ENCODE data around the gene ZC2HC1C. TPM values are rescaled to one million over a fixed set of nuclear protein-coding genes. Genes with fewer than 3 reads are reported as not detected.
A peak's percentile ranks its signal among the peaks of the same experiment; 100 is the strongest.

Gene ZC2HC1C
- total and polyA plus RNA-seq, 9 of the 15 experiments (the other 6 are each of a cell fraction or from before 2014, with no cell fraction given), result 6.3 to 9.2 (median 7.7) TPM

- intact Hi-C loops (cut with micrococcal nuclease), result no loop called here
- Histone ChIP-seq H3K4me2 (ENCODE audit: insufficient read depth, low read length) (no peak overlapping the region), H3K4me1 (replicated peaks in 1 of 2; ENCODE audit: control insufficient read depth in 2 of 2, insufficient read depth in 2 of 2, low read length in 2 of 2) (no peaks in the 10 kb centered on the region), H3K27me3 (ENCODE audit: control insufficient read depth in 2 of 2, insufficient read depth in 2 of 2, low read length in 2 of 2) (no peaks in the 10 kb centered on the region), H2AFZ (ENCODE audit: low read depth, low read length) (no peak overlapping the region), H4K20me1 (replicated peaks; ENCODE audit: control insufficient read depth, insufficient read depth, low read length) (no peaks in the 10 kb centered on the region), H3K79me2 (ENCODE audit: control insufficient read depth, insufficient read depth, low read length) (no peaks in the 10 kb centered on the region), H3K4me3 (no peak overlapping the region), H3K36me3 (ENCODE audit: control insufficient read depth, insufficient read depth, low read length) (peaks cover 37% of the 10 kb centered on the region; the same call in 2 of the 3 replicates), H3K27ac (ENCODE audit: extremely low read depth, low read depth, low read length) (no peak overlapping the region), H3K9me3 (replicated peaks; ENCODE audit: control insufficient read depth, insufficient read depth, low read depth, low read length) (no peaks in the 10 kb centered on the region), H3K9ac (ENCODE audit: insufficient read depth in 1 of 2, low read depth in 2 of 2, low read length in 2 of 2) (no peak overlapping the region), H3K9me1 (ENCODE audit: control insufficient read depth, insufficient read depth, low read length) (no peaks in the 10 kb centered on the region)
- no TSS peak for BruUV-seq (replicated peaks)
- ATAC-seq, result no peak
- in situ Hi-C loops (cut with MboI), result no loop called here
- POLR2A ChIA-PET, result no interaction called here
- no peak for FAIRE-seq
- no peak for DNase-seq (ENCODE audit: extremely low read depth in 1 of 4, low spot score in 3 of 4)
- CTCF ChIA-PET (ENCODE audit: low intra/inter-chr PET ratio), result no interaction called here
- 78% methylated on average over 5 of the region's 5 CpGs for WGBS (ENCODE audit: insufficient coverage, low coverage, missing lambda C conversion rate)
- TF ChIP-seq OTX1 (CRISPR knock-in tag; IDR thresholded peaks at IDR 0.05) (no peak), RAD21 (CRISPR knock-in tag; conservative IDR thresholded peaks at IDR 0.05 in 1 of 2, IDR thresholded peaks at IDR 0.05 in 1 of 2) (peak in 1 of 2 experiments; percentile 25; a peak in 2 of 4 replicates), CTCF (IDR thresholded peaks at IDR 0.05 in 2 of 3, conservative IDR thresholded peaks at IDR 0.05 in 1 of 3; ENCODE audit: insufficient read depth in 2 of 3, low read depth in 1 of 3, low read length in 3 of 3) (0 out of 6 replicates have a peak, but pooled peaks of 2 of the 3 experiments have one; percentile 2 to 20)
These were observed 15.1 kb downstream of the ZC2HC1C start for GRCh38 chr14:75084513-75084912.

Data from K562 (cell line).